ENCODE measurements around the gene RANBP10.

DNA sequence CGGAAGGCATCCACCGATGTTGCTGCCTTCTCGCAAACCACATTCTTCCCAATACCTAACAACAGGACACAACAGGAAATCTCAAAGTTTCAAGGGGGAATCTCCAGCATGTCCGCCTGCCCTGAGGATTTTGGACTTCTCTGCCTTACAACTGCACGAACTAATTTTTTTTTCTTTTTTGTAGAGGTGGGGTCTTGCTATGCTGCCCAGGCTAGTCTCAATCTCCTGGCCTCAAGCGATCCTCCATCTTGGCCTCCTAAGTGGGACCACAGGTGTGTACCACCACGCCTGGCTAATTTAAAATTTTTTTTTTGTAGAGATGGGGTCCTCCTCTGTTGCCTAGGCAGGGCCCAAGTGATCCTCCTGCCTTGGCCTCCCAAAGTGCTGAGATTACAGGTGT lies 130.4 kb downstream of the RANBP10 start:
- TF ChIP-seq CTCF (conservative IDR thresholded peaks at IDR 0.05; ENCODE audit: low read length) (no peak), EZH2phosphoT487 (IDR thresholded peaks at IDR 0.05; ENCODE audit: borderline replicate concordance) (no peak)

Measured in Loucy (cell line).